T-cell (primary cell): ENCODE measurements around the gene SCTR. TPM values are rescaled to one million over a fixed set of nuclear protein-coding genes. Genes with fewer than 3 reads are reported as not detected.
A peak's percentile ranks its signal among the peaks of the same experiment; 100 is the strongest.

Experiments used
- ATAC-seq, 4 experiments: fragments of 200-7000 bp in 3 of 4; fragments of 150-1000 bp in 1 of 4; cut with Tn5 transposase; replicated peaks in 1 of 4; 1 replicate in 3 of 4; 2 replicates in 1 of 4; pipeline ENCODE4 v1.10.0; 2021; ENCODE audit warnings: moderate library complexity in 3 of 4, mild to moderate bottlenecking in 2 of 4, moderate number of reproducible peaks in 1 of 4
- CTCF ChIA-PET, 2 donors: fragments of 300-600 bp; sonication (Branson Sonifier 250); formaldehyde crosslinking; loops; one replicate each; lab custom pipeline; 2022; ENCODE audit warnings: antibody characterized with exemption in 2 of 2; lab: Charles Lee
- POLR2A ChIA-PET, 2 donors: fragments of 300-600 bp; sonication (Branson Sonifier 250); formaldehyde crosslinking; loops; one replicate each; lab custom pipeline; 2022; ENCODE audit warnings: antibody characterized with exemption in 2 of 2; lab: Charles Lee
- DNase-seq, 35 experiments: peaks; one replicate each; pipeline versions ENCODE4 v3.0.0 to v3.0.0-alpha.2; 2013 to 2023
- H3K27ac ChIP-seq: one replicate; pipeline ENCODE4 v1.5.1; 2013; ENCODE audit warnings: low read length
- H3K27me3 ChIP-seq, 2 experiments: replicated peaks in 1 of 2; 1 replicate in 1 of 2; 2 replicates in 1 of 2; pipeline versions ENCODE4 v1.6.1 to v1.7.0; 2013; ENCODE audit warnings: low read length in 1 of 2, mixed read lengths in 1 of 2; ENCODE audit not compliant: control insufficient read depth in 2 of 2, insufficient read depth in 2 of 2; ENCODE audit errors: extremely low read depth in 1 of 2
- H3K36me3 ChIP-seq, 2 donors: 1 replicate in 1 of 2; 2 replicates in 1 of 2; pipeline versions ENCODE4 v1.6.1 to v1.7.0; 2013; ENCODE audit warnings: low read length in 1 of 2; ENCODE audit not compliant: control insufficient read depth in 2 of 2, insufficient read depth in 1 of 2; ENCODE audit errors: extremely low read depth in 1 of 2
- H3K4me1 ChIP-seq, 2 experiments: 1 replicate in 1 of 2; 2 replicates in 1 of 2; pipeline versions ENCODE4 v1.6.1 to v1.7.0; 2013; ENCODE audit warnings: low read length in 2 of 2, mixed read lengths in 1 of 2; ENCODE audit not compliant: insufficient read depth in 2 of 2, control insufficient read depth in 1 of 2; ENCODE audit errors: extremely low read depth in 1 of 2
- H3K4me3 ChIP-seq, 2 donors: 1 replicate in 1 of 2; 2 replicates in 1 of 2; pipeline versions ENCODE4 v1.5.1 to v1.7.0; 2013; ENCODE audit warnings: mild to moderate bottlenecking in 2 of 2, low read length in 1 of 2, moderate library complexity in 1 of 2; ENCODE audit not compliant: control insufficient read depth in 1 of 2; ENCODE audit errors: extremely low read depth in 1 of 2
- H3K9me3 ChIP-seq: 2 replicates; pipeline ENCODE4 v1.7.0; 2013
- H3K27ac Mint-ChIP-seq, 2 donors: one replicate each; pipeline ENCODE4 v1.8.0; 2020 to 2021; ENCODE audit warnings: mild to moderate bottlenecking in 2 of 2, mixed read lengths in 2 of 2
- H3K27me3 Mint-ChIP-seq, 2 donors: one replicate each; pipeline ENCODE4 v1.8.0; 2021 to 2022; ENCODE audit warnings: mixed read lengths in 2 of 2
- H3K36me3 Mint-ChIP-seq: one replicate; pipeline ENCODE4 v1.8.0; 2021; ENCODE audit warnings: mixed read lengths
- H3K4me1 Mint-ChIP-seq, 3 donors: one replicate each; pipeline ENCODE4 v1.8.0; 2020 to 2022; ENCODE audit warnings: mixed read lengths in 3 of 3, mild to moderate bottlenecking in 1 of 3
- H3K4me3 Mint-ChIP-seq, 3 donors: one replicate each; pipeline ENCODE4 v1.8.0; 2020 to 2022; ENCODE audit warnings: mild to moderate bottlenecking in 3 of 3, mixed read lengths in 3 of 3, moderate library complexity in 3 of 3
- H3K9me3 Mint-ChIP-seq, 3 donors: one replicate each; pipeline ENCODE4 v1.8.0; 2020 to 2022; ENCODE audit warnings: mixed read lengths in 3 of 3
- WGBS: methylation state at CpG from one replicate; pipeline ENCODE4 v1.1.5; 2013; ENCODE audit warnings: missing lambda C conversion rate; ENCODE audit not compliant: insufficient coverage; 5-methylcytosine and 5-hydroxymethylcytosine counted together
- total RNA-seq, 35 experiments: library from RNA in 6 of 35; stranded (reverse) in 6 of 35; fragments of 120-200 nt in 1 of 35; gene quantifications; one replicate each; pipeline versions ENCODE4 v1.2.1 to v1.2.4 and lab custom pipeline; 2013 to 2026

Gene SCTR
- total RNA-seq, 5 donors from 2014 or later (not counting 1 experiment from before 2014, with no cell fraction given): not detected

- no peak for DNase-seq
- ChIA-PET CTCF (no interaction called here), POLR2A (interaction anchor here in 1 of 2 donors (0.5 kb wide), 1 partner anchor 783 kb away, joined by 3 read pairs; no protein-coding TSS in a partner anchor)
- Mint-ChIP-seq H3K9me3 (no peaks in the 10 kb centered on the region), H3K4me1 (peaks cover 0 to 5% (median 0%) of the 10 kb centered on the region in 3 donors), H3K27me3 (peaks cover 13 to 59% of the 10 kb centered on the region in 2 donors), H3K27ac (peak overlapping the region in 1 of 2 donors; percentile 44), H3K36me3 (no peaks in the 10 kb centered on the region), H3K4me3 (no peak overlapping the region)
- H3K36me3 ChIP-seq: no peaks in the 10 kb centered on the region
- no peak overlapping the region for H3K27ac ChIP-seq
- H3K27me3 ChIP-seq: peaks cover 0 to 43% of the 10 kb centered on the region in 2 experiments
- H3K9me3 ChIP-seq: no peaks in the 10 kb centered on the region
- no peak overlapping the region for H3K4me3 ChIP-seq
- ATAC-seq: no peak
- 83% methylated on average over 3 of the region's 3 CpGs for WGBS
- peaks cover 0 to 2% of the 10 kb centered on the region in 2 experiments for H3K4me1 ChIP-seq
These were observed 74.8 kb downstream of the SCTR start for GRCh38 chr2:119449521-119449920.

- H3K4me1 Mint-ChIP-seq: peaks cover 0 to 5% (median 0%) of the 10 kb centered on the region in 3 donors
- Histone ChIP-seq H3K9me3 (no peaks in the 10 kb centered on the region), H3K4me3 (no peak overlapping the region), H3K4me1 (peaks cover 0 to 2% of the 10 kb centered on the region in 2 experiments), H3K27me3 (peaks cover 0 to 37% of the 10 kb centered on the region in 2 experiments), H3K27ac (no peak overlapping the region), H3K36me3 (no peaks in the 10 kb centered on the region)
- no peak for DNase-seq
- no peaks in the 10 kb centered on the region for H3K9me3 Mint-ChIP-seq
- no peak for ATAC-seq
- no peak overlapping the region for H3K4me3 Mint-ChIP-seq
- CTCF ChIA-PET: no interaction called here
- WGBS: 69% methylated on average over 6 of the region's 9 CpGs
- no peak overlapping the region for H3K27ac Mint-ChIP-seq
- POLR2A ChIA-PET: no interaction called here
- peaks cover 13 to 53% of the 10 kb centered on the region in 2 donors for H3K27me3 Mint-ChIP-seq
- no peaks in the 10 kb centered on the region for H3K36me3 Mint-ChIP-seq
These were observed 75.7 kb downstream of the SCTR start for GRCh38 chr2:119448427-119449141.

- no CpG with 5 or more reads among the region's 9 CpGs for WGBS
- ATAC-seq (no peak), DNase-seq (no peak)
- no peak overlapping the region for H3K27ac Mint-ChIP-seq
- H3K9me3 ChIP-seq: no peaks in the 10 kb centered on the region
- H3K27ac ChIP-seq: no peak overlapping the region
- no peaks in the 10 kb centered on the region for H3K9me3 Mint-ChIP-seq
- H3K4me3 Mint-ChIP-seq: no peak overlapping the region
- H3K27me3 Mint-ChIP-seq: peaks cover 13 to 32% of the 10 kb centered on the region in 2 donors
- H3K36me3 ChIP-seq: no peaks in the 10 kb centered on the region
- peaks cover 0 to 18% of the 10 kb centered on the region in 2 experiments for H3K27me3 ChIP-seq
- H3K4me3 ChIP-seq: no peak overlapping the region
- POLR2A ChIA-PET: no interaction called here
- peaks cover 0 to 5% (median 0%) of the 10 kb centered on the region in 3 donors for H3K4me1 Mint-ChIP-seq
- peaks cover 0 to 2% of the 10 kb centered on the region in 2 experiments for H3K4me1 ChIP-seq
- no peaks in the 10 kb centered on the region for H3K36me3 Mint-ChIP-seq
- CTCF ChIA-PET: no interaction called here
These were observed 78.2 kb downstream of the SCTR start for GRCh38 chr2:119446037-119446436.

GRCh38 chr2:119442850-119443249 lies 81.4 kb downstream of the SCTR start:
- H3K4me3 Mint-ChIP-seq: no peak overlapping the region
- no peak for DNase-seq
- no peak overlapping the region for H3K4me3 ChIP-seq
- no peak overlapping the region for H3K27ac ChIP-seq
- H3K4me1 Mint-ChIP-seq: peaks cover 0 to 5% (median 0%) of the 10 kb centered on the region in 3 donors
- ChIA-PET POLR2A (no interaction called here), CTCF (no interaction called here)
- H3K27me3 ChIP-seq: peaks cover 0 to 32% of the 10 kb centered on the region in 2 experiments
- no peaks in the 10 kb centered on the region for H3K9me3 ChIP-seq
- ATAC-seq: no peak
- H3K9me3 Mint-ChIP-seq: no peaks in the 10 kb centered on the region
- H3K36me3 Mint-ChIP-seq: no peaks in the 10 kb centered on the region
- WGBS: 78% methylated on average over 6 of the region's 11 CpGs
- H3K4me1 ChIP-seq: peaks cover 0 to 1% of the 10 kb centered on the region in 2 experiments
- H3K27me3 Mint-ChIP-seq: peaks cover 6 to 28% of the 10 kb centered on the region in 2 donors
- no peaks in the 10 kb centered on the region for H3K36me3 ChIP-seq
- no peak overlapping the region for H3K27ac Mint-ChIP-seq

GRCh38 chr2:119442226-119442619 lies 82.1 kb downstream of the SCTR start:
- Mint-ChIP-seq H3K27me3 (peaks cover 6 to 23% of the 10 kb centered on the region in 2 donors), H3K27ac (no peak overlapping the region), H3K36me3 (no peaks in the 10 kb centered on the region), H3K4me3 (no peak overlapping the region), H3K4me1 (peaks cover 0 to 5% (median 0%) of the 10 kb centered on the region in 3 donors), H3K9me3 (no peaks in the 10 kb centered on the region)
- POLR2A ChIA-PET: no interaction called here
- ATAC-seq: no peak
- peaks cover 0 to 38% of the 10 kb centered on the region in 2 experiments for H3K27me3 ChIP-seq
- no peaks in the 10 kb centered on the region for H3K4me1 ChIP-seq
- no peak overlapping the region for H3K4me3 ChIP-seq
- no peaks in the 10 kb centered on the region for H3K9me3 ChIP-seq
- no peak overlapping the region for H3K27ac ChIP-seq
- DNase-seq: no peak
- no peaks in the 10 kb centered on the region for H3K36me3 ChIP-seq
- CTCF ChIA-PET: no interaction called here
- 61% methylated on average over 3 of the region's 7 CpGs for WGBS

- Histone ChIP-seq H3K27ac (no peak overlapping the region), H3K27me3 (peaks cover 0 to 40% of the 10 kb centered on the region in 2 experiments), H3K9me3 (no peaks in the 10 kb centered on the region), H3K4me1 (no peaks in the 10 kb centered on the region), H3K4me3 (no peak overlapping the region), H3K36me3 (no peaks in the 10 kb centered on the region)
- peaks cover 0 to 4% (median 0%) of the 10 kb centered on the region in 3 donors for H3K4me1 Mint-ChIP-seq
- H3K4me3 Mint-ChIP-seq: no peak overlapping the region
- ATAC-seq (no peak), DNase-seq (no peak)
- peaks cover 6 to 19% of the 10 kb centered on the region in 2 donors for H3K27me3 Mint-ChIP-seq
- 81% methylated on average over 5 of the region's 8 CpGs for WGBS
- ChIA-PET CTCF (no interaction called here), POLR2A (no interaction called here)
- no peak overlapping the region for H3K27ac Mint-ChIP-seq
- H3K9me3 Mint-ChIP-seq: no peaks in the 10 kb centered on the region
- no peaks in the 10 kb centered on the region for H3K36me3 Mint-ChIP-seq
These were observed 82.7 kb downstream of the SCTR start for GRCh38 chr2:119441376-119442225.
